Ammon's horn (tissue), 1 donor: ENCODE data around the gene LNPEP.

Source experiments
- DNase-seq: peaks from one replicate; pipeline ENCODE4 v3.0.0-alpha.2; 2016; ENCODE audit warnings: low spot score

LNPEP gene

GRCh38 chr5:96961053-96961452, 25.2 kb downstream of the LNPEP start:
- no peak for DNase-seq

GRCh38 chr5:96962540-96962991, 26.7 kb downstream of the LNPEP start:
- DNase-seq, result no peak

- DNase-seq, result peak; percentile 31
Observed at GRCh38 chr5:96963267-96963666, 27.4 kb downstream of the LNPEP start.

GRCh38 chr5:96966801-96967200, 30.9 kb downstream of the LNPEP start:
- no peak for DNase-seq

GRCh38 chr5:96967400-96967799, 31.5 kb downstream of the LNPEP start:
- DNase-seq, result no peak

- no peak for DNase-seq
Observed at GRCh38 chr5:96968074-96968473, 32.2 kb downstream of the LNPEP start.

- DNase-seq, result peak; percentile 23
Observed at GRCh38 chr5:96968614-96969013, 32.7 kb downstream of the LNPEP start.

- DNase-seq, result no peak
Observed at GRCh38 chr5:96969366-96969765, 33.5 kb downstream of the LNPEP start.

GRCh38 chr5:96972599-96973334, 36.9 kb downstream of the LNPEP start:
- DNase-seq, result no peak

GRCh38 chr5:96973532-96974401, 37.9 kb downstream of the LNPEP start:
- DNase-seq, result no peak

GRCh38 chr5:96975656-96976055, 39.8 kb downstream of the LNPEP start:
- no peak for DNase-seq

GRCh38 chr5:96977228-96977627, 41.3 kb downstream of the LNPEP start:
- DNase-seq, result no peak

GRCh38 chr5:96978812-96979449, 43.1 kb downstream of the LNPEP start:
- no peak for DNase-seq

- no peak for DNase-seq
Observed at GRCh38 chr5:96984506-96985192, 48.8 kb downstream of the LNPEP start.

GRCh38 chr5:96986450-96986849, 50.6 kb downstream of the LNPEP start:
- DNase-seq, result no peak

- no peak for DNase-seq
Observed at GRCh38 chr5:96990102-96990501, 54.2 kb downstream of the LNPEP start.

GRCh38 chr5:96991708-96992107, 55.8 kb downstream of the LNPEP start:
- DNase-seq, result no peak

- no peak for DNase-seq
Observed at GRCh38 chr5:96993760-96994159, 57.9 kb downstream of the LNPEP start.

GRCh38 chr5:96994493-96994892, 58.6 kb downstream of the LNPEP start:
- no peak for DNase-seq

- DNase-seq, result no peak
Observed at GRCh38 chr5:96995419-96995818, 59.5 kb downstream of the LNPEP start.

GRCh38 chr5:96997265-96997859, 61.5 kb downstream of the LNPEP start:
- peak; percentile 77 for DNase-seq

GRCh38 chr5:96999856-97000255, 64.0 kb downstream of the LNPEP start:
- DNase-seq, result no peak
